WTC11 (cell line): ENCODE results near the gene NRBF2. TPM values are rescaled to one million over a fixed set of nuclear protein-coding genes. Genes with fewer than 3 reads are reported as not detected.

Source experiments
- ATAC-seq: fragments of 200-7000 bp; cut with Tn5 transposase; 2 replicates; pipeline ENCODE4 v1.10.0; 2021; ENCODE audit warnings: mild to moderate bottlenecking, moderate library complexity
- CTCF ChIA-PET: fragments of 300-600 bp; sonication (Branson Sonifier 250); formaldehyde crosslinking; loops from one replicate; lab custom pipeline; 2021; ENCODE audit warnings: antibody characterized with exemption; lab: Charles Lee
- POLR2A ChIA-PET: fragments of 350-600 bp; sonication (Branson Sonifier 250); formaldehyde crosslinking; loops from one replicate; lab custom pipeline; 2021; ENCODE audit warnings: antibody characterized with exemption; lab: Charles Lee
- DNase-seq: peaks from one replicate; pipeline ENCODE4 v3.0.0; 2021; ENCODE audit warnings: low spot score
- H3K27ac Mint-ChIP-seq: 2 replicates; pipeline ENCODE4 v1.8.0; 2021; ENCODE audit warnings: mixed read lengths
- H3K27me3 Mint-ChIP-seq: 2 replicates; pipeline ENCODE4 v1.8.0; 2021; ENCODE audit warnings: low read depth, mild to moderate bottlenecking, moderate library complexity, mixed read lengths
- H3K36me3 Mint-ChIP-seq: 2 replicates; pipeline ENCODE4 v1.8.0; 2021; ENCODE audit warnings: mixed read lengths
- H3K4me1 Mint-ChIP-seq: 2 replicates; pipeline ENCODE4 v1.8.0; 2022; ENCODE audit warnings: mixed read lengths
- H3K4me3 Mint-ChIP-seq: 2 replicates; pipeline ENCODE4 v1.8.0; 2021; ENCODE audit warnings: mild to moderate bottlenecking, moderate library complexity, mixed read lengths
- H3K9me3 Mint-ChIP-seq: 2 replicates; pipeline ENCODE4 v1.8.0; 2021; ENCODE audit warnings: mixed read lengths
- ATF1 ChIP-seq: sonication (generic); formaldehyde crosslinking; IDR thresholded peaks from 2 replicates; pipeline ENCODE4 v1.8.1; 2023; ENCODE audit warnings: mild to moderate bottlenecking, moderate library complexity, missing genetic modification reagents
- ATF6 ChIP-seq: sonication (generic); formaldehyde crosslinking; IDR thresholded peaks from 2 replicates; pipeline ENCODE4 v1.8.1; 2023; ENCODE audit warnings: mild to moderate bottlenecking, missing genetic modification reagents
- E2F5 ChIP-seq: sonication (generic); formaldehyde crosslinking; IDR thresholded peaks from 2 replicates; pipeline ENCODE4 v1.8.1; 2022; ENCODE audit warnings: mild to moderate bottlenecking, moderate library complexity, missing genetic modification reagents
- EMX1 ChIP-seq: fragments of 250-450 bp; sonication (Bioruptor Pico); IDR thresholded peaks from 2 replicates; pipeline ENCODE4 v1.8.0; 2021; ENCODE audit warnings: mild to moderate bottlenecking
- FOXJ3 ChIP-seq: sonication (generic); formaldehyde crosslinking; IDR thresholded peaks from 2 replicates; pipeline ENCODE4 v1.9.0; 2021; ENCODE audit warnings: missing genetic modification reagents, mild to moderate bottlenecking, borderline replicate concordance
- FOXK1 ChIP-seq: sonication (generic); formaldehyde crosslinking; IDR thresholded peaks from 2 replicates; pipeline ENCODE4 v1.8.0; 2022; ENCODE audit warnings: mild to moderate bottlenecking, moderate library complexity, missing genetic modification reagents
- HMGA2 ChIP-seq: fragments of 250-450 bp; sonication (Bioruptor Pico); IDR thresholded peaks from 2 replicates; pipeline ENCODE4 v1.4.0; 2021; ENCODE audit warnings: mild to moderate bottlenecking, moderate library complexity
- IRF2 ChIP-seq: sonication (generic); formaldehyde crosslinking; IDR thresholded peaks from 2 replicates; pipeline ENCODE4 v1.8.0; 2022; ENCODE audit warnings: low read depth, missing genetic modification reagents, borderline replicate concordance
- JAZF1 ChIP-seq: fragments of 250-450 bp; sonication (Bioruptor Pico); IDR thresholded peaks from 2 replicates; pipeline ENCODE4 v1.9.0; 2021; ENCODE audit warnings: moderate library complexity, mild to moderate bottlenecking, inconsistent platforms
- MXD4 ChIP-seq: fragments of 250-450 bp; sonication (Bioruptor Pico); IDR thresholded peaks from 2 replicates; pipeline ENCODE4 v1.8.0; 2021; ENCODE audit warnings: mild to moderate bottlenecking, moderate library complexity, borderline replicate concordance
- NFATC4 ChIP-seq: fragments of 250-450 bp; sonication (Bioruptor Pico); IDR thresholded peaks from 2 replicates; pipeline ENCODE4 v1.9.0; 2021; ENCODE audit warnings: mild to moderate bottlenecking
- PRRX2 ChIP-seq: fragments of 250-450 bp; sonication (Bioruptor Pico); IDR thresholded peaks from 2 replicates; pipeline ENCODE4 v1.8.0; 2021; ENCODE audit warnings: mild to moderate bottlenecking
- SMAD3 ChIP-seq: sonication (generic); formaldehyde crosslinking; IDR thresholded peaks from 2 replicates; pipeline ENCODE4 v1.8.0; 2022; ENCODE audit warnings: missing genetic modification reagents, mild to moderate bottlenecking, borderline replicate concordance
- SOX15 ChIP-seq: fragments of 250-450 bp; sonication (Bioruptor Pico); IDR thresholded peaks from 2 replicates; pipeline ENCODE4 v1.9.0; 2021; ENCODE audit warnings: mild to moderate bottlenecking
- ZNF138 ChIP-seq: sonication (generic); formaldehyde crosslinking; conservative IDR thresholded peaks from 2 replicates; pipeline ENCODE4 v1.8.1; 2022; ENCODE audit warnings: mild to moderate bottlenecking, moderate library complexity, missing genetic modification reagents
- ZNF219 ChIP-seq: sonication (generic); formaldehyde crosslinking; IDR thresholded peaks from 2 replicates; pipeline ENCODE4 v1.8.0; 2023; ENCODE audit warnings: missing genetic modification reagents, mild to moderate bottlenecking, borderline replicate concordance
- ZNF232 ChIP-seq: sonication (generic); formaldehyde crosslinking; IDR thresholded peaks from 2 replicates; pipeline ENCODE4 v1.8.0; 2022; ENCODE audit warnings: mild to moderate bottlenecking, missing genetic modification reagents
- ZNF263 ChIP-seq: sonication (generic); formaldehyde crosslinking; IDR thresholded peaks from 2 replicates; pipeline ENCODE4 v1.8.1; 2022; ENCODE audit warnings: low read depth, mild to moderate bottlenecking, moderate library complexity, missing genetic modification reagents
- ZNF416 ChIP-seq: fragments of 250-450 bp; sonication (Bioruptor Pico); IDR thresholded peaks from 2 replicates; pipeline ENCODE4 v1.9.0; 2021; ENCODE audit warnings: mild to moderate bottlenecking, inconsistent platforms
- ZNF423 ChIP-seq: fragments of 250-450 bp; sonication (Bioruptor Pico); IDR thresholded peaks from 2 replicates; pipeline ENCODE4 v2.1.2; 2022; ENCODE audit warnings: mild to moderate bottlenecking, moderate library complexity
- total RNA-seq: library from RNA; stranded (reverse); gene quantifications from 3 replicates; pipeline ENCODE4 v1.2.3, GENCODE V29; 2021
- TF ChIP-seq, protein P1 (sequence below): sonication (generic); formaldehyde crosslinking; IDR thresholded peaks from 2 replicates; pipeline ENCODE4 v1.8.1; 2023; ENCODE audit warnings: mild to moderate bottlenecking, missing genetic modification reagents, borderline replicate concordance
- TF ChIP-seq, protein P2 (sequence below): fragments of 200-600 bp; IDR thresholded peaks from 2 replicates; pipeline ENCODE4 v1.8.0; 2022; ENCODE audit warnings: antibody characterized with exemption
- TF ChIP-seq, protein P3 (sequence below): sonication (generic); formaldehyde crosslinking; IDR thresholded peaks from 2 replicates; pipeline ENCODE4 v1.8.1; 2023; ENCODE audit warnings: mild to moderate bottlenecking, missing genetic modification reagents, moderate library complexity
- TF ChIP-seq, protein P4 (sequence below): sonication (generic); formaldehyde crosslinking; conservative IDR thresholded peaks from 2 replicates; pipeline ENCODE4 v1.8.1; 2022; ENCODE audit warnings: mild to moderate bottlenecking, missing genetic modification reagents

Gene NRBF2
- total RNA-seq, 1 experiment from 2014 or later: 25.9 TPM

DNA sequence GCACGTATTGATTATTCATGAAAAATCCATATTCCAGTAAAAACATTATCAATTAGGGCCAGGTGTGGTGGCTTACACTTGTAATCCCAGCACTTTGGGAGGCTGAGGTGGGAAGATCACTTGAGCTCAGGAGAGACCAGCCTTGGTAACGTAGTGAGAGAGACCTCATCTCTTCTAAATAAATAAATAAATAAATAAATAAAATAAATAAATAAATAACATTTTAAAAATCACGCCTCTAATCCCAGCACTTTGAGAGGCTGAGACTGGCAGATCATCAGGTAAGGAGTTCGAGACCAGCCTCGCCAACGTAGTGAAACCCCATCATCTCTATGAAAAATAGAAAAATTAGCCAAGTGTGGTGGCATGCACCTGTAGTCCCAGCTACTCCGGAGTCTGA lies 32.1 kb downstream of the NRBF2 start:
- Mint-ChIP-seq H3K9me3 (no peaks in the 10 kb centered on the region), H3K4me1 (no peaks in the 10 kb centered on the region), H3K27me3 (no peaks in the 10 kb centered on the region), H3K27ac (no peak overlapping the region), H3K4me3 (no peak overlapping the region), H3K36me3 (peaks cover 37% of the 10 kb centered on the region)
- POLR2A ChIA-PET: no interaction called here
- no peak for DNase-seq
- no peak for ATAC-seq
- TF ChIP-seq E2F5 (CRISPR knock-in tag): no peak
- TF ChIP-seq IRF2: no peak
- TF ChIP-seq ATF6 (CRISPR knock-in tag): no peak
- no peak for TF ChIP-seq PRRX2
- TF ChIP-seq, protein P1, sequence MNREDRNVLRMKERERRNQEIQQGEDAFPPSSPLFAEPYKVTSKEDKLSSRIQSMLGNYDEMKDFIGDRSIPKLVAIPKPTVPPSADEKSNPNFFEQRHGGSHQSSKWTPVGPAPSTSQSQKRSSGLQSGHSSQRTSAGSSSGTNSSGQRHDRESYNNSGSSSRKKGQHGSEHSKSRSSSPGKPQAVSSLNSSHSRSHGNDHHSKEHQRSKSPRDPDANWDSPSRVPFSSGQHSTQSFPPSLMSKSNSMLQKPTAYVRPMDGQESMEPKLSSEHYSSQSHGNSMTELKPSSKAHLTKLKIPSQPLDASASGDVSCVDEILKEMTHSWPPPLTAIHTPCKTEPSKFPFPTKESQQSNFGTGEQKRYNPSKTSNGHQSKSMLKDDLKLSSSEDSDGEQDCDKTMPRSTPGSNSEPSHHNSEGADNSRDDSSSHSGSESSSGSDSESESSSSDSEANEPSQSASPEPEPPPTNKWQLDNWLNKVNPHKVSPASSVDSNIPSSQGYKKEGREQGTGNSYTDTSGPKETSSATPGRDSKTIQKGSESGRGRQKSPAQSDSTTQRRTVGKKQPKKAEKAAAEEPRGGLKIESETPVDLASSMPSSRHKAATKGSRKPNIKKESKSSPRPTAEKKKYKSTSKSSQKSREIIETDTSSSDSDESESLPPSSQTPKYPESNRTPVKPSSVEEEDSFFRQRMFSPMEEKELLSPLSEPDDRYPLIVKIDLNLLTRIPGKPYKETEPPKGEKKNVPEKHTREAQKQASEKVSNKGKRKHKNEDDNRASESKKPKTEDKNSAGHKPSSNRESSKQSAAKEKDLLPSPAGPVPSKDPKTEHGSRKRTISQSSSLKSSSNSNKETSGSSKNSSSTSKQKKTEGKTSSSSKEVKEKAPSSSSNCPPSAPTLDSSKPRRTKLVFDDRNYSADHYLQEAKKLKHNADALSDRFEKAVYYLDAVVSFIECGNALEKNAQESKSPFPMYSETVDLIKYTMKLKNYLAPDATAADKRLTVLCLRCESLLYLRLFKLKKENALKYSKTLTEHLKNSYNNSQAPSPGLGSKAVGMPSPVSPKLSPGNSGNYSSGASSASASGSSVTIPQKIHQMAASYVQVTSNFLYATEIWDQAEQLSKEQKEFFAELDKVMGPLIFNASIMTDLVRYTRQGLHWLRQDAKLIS (CRISPR knock-in tag): no peak
- TF ChIP-seq FOXK1 (CRISPR knock-in tag): no peak
- TF ChIP-seq ZNF138: no peak
- CTCF ChIA-PET: interaction anchor here (1.1 kb wide), 1 partner anchor 555 kb away, joined by 4 read pairs; no protein-coding TSS in a partner anchor

DNA sequence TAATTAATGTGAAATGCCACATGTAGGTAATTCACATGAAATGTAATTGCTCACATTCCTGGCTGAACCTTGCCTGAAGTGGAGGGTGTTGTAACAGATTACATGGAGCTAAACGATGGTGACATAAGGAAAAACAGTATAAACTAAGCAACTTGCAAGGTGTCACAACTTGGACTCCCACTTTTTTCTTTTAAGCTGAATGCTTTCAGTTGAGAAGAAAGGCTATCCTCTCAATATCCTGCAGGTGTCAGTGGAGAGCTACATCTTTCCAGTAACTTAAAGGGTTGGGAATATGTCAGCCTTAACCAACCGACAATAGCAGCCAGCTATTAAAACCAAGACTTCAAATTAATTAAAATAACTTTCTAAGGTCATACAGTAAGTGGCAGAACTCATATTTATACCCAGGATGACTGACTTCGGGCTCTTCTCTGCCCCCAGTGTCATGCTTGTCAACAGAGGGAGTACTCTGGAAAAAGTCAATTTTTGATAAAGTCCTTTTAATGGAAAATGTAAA lies 33.7 kb downstream of the NRBF2 start:
- H3K4me3 Mint-ChIP-seq: no peak overlapping the region
- peak; percentile 70 for ATAC-seq
- H3K27ac Mint-ChIP-seq: no peak overlapping the region
- CTCF ChIA-PET: interaction anchor here (0.5 to 2.4 kb wide), 31 partner anchors 8 to 720 kb away, joined by 3 to 54 read pairs (median 4); partner anchors contain the start of gene NRBF2
- peaks cover 51% of the 10 kb centered on the region for H3K36me3 Mint-ChIP-seq
- no peaks in the 10 kb centered on the region for H3K4me1 Mint-ChIP-seq
- 0 out of 2 replicates have a peak, but pooled peaks have one; percentile 43 for TF ChIP-seq EMX1 (CRISPR knock-in tag)
- TF ChIP-seq, protein P2, sequence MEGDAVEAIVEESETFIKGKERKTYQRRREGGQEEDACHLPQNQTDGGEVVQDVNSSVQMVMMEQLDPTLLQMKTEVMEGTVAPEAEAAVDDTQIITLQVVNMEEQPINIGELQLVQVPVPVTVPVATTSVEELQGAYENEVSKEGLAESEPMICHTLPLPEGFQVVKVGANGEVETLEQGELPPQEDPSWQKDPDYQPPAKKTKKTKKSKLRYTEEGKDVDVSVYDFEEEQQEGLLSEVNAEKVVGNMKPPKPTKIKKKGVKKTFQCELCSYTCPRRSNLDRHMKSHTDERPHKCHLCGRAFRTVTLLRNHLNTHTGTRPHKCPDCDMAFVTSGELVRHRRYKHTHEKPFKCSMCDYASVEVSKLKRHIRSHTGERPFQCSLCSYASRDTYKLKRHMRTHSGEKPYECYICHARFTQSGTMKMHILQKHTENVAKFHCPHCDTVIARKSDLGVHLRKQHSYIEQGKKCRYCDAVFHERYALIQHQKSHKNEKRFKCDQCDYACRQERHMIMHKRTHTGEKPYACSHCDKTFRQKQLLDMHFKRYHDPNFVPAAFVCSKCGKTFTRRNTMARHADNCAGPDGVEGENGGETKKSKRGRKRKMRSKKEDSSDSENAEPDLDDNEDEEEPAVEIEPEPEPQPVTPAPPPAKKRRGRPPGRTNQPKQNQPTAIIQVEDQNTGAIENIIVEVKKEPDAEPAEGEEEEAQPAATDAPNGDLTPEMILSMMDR: peak; percentile 38
- no peak for TF ChIP-seq NFATC4
- no peak for TF ChIP-seq JAZF1 (CRISPR knock-in tag)
- no peak for TF ChIP-seq ZNF423 (CRISPR knock-in tag)
- no peak for TF ChIP-seq SOX15 (CRISPR knock-in tag)
- TF ChIP-seq, all 79 proteins: peak for 2
- POLR2A ChIA-PET: interaction anchor here (0.6 to 1.0 kb wide), 2 partner anchors 29 to 464 kb away, joined by 3 to 4 read pairs; no protein-coding TSS in a partner anchor
- H3K9me3 Mint-ChIP-seq: no peaks in the 10 kb centered on the region
- no peak for DNase-seq
- H3K27me3 Mint-ChIP-seq: no peaks in the 10 kb centered on the region

- Mint-ChIP-seq H3K27ac (peak overlapping the region; percentile 79; the same call in 1 of the 2 replicates), H3K4me1 (no peaks in the 10 kb centered on the region), H3K36me3 (peaks cover 67% of the 10 kb centered on the region), H3K4me3 (no peak overlapping the region), H3K27me3 (no peaks in the 10 kb centered on the region), H3K9me3 (no peaks in the 10 kb centered on the region)
- CTCF ChIA-PET: no interaction called here
- DNase-seq (no peak), ATAC-seq (no peak)
- POLR2A ChIA-PET: no interaction called here
- TF ChIP-seq, protein P3, sequence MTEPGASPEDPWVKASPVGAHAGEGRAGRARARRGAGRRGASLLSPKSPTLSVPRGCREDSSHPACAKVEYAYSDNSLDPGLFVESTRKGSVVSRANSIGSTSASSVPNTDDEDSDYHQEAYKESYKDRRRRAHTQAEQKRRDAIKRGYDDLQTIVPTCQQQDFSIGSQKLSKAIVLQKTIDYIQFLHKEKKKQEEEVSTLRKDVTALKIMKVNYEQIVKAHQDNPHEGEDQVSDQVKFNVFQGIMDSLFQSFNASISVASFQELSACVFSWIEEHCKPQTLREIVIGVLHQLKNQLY (CRISPR knock-in tag): no peak
- no peak for TF ChIP-seq ZNF232
- TF ChIP-seq ZNF219 (CRISPR knock-in tag): no peak
- no peak for TF ChIP-seq SMAD3 (CRISPR knock-in tag)
- TF ChIP-seq, protein P4, sequence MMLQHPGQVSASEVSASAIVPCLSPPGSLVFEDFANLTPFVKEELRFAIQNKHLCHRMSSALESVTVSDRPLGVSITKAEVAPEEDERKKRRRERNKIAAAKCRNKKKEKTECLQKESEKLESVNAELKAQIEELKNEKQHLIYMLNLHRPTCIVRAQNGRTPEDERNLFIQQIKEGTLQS: no peak
- no peak for TF ChIP-seq MXD4 (CRISPR knock-in tag)
- no peak for TF ChIP-seq ATF1
- TF ChIP-seq ZNF416: no peak
- no peak for TF ChIP-seq ZNF263
- no peak for TF ChIP-seq FOXJ3 (CRISPR knock-in tag)
- no peak for TF ChIP-seq HMGA2 (CRISPR knock-in tag)
Measured at GRCh38 chr10:63168821-63169462, 35.8 kb downstream of the NRBF2 start.
